HFFc6 (cell line): ENCODE results near the gene SLC11A2. TPM values are rescaled to one million over a fixed set of nuclear protein-coding genes. Genes with fewer than 3 reads are reported as not detected.
"Not testable (repeated sequence)": the region's sequence is repeated elsewhere in the genome, so short reads cannot be mapped to it uniquely, and the experiment has no call there.

Source experiments
- DNase-seq: peaks from one replicate; pipeline ENCODE4 v3.0.0-alpha.2; 2018
- H3K27ac Mint-ChIP-seq: 2 replicates; pipeline ENCODE4 v1.8.0; 2020; ENCODE audit warnings: mild to moderate bottlenecking, mixed read lengths
- H3K27me3 Mint-ChIP-seq: 2 replicates; pipeline ENCODE4 v1.8.0; 2021; ENCODE audit warnings: mild to moderate bottlenecking, moderate library complexity, mixed read lengths; ENCODE audit not compliant: insufficient read depth
- H3K36me3 Mint-ChIP-seq: 2 replicates; pipeline ENCODE4 v1.8.0; 2021; ENCODE audit warnings: low read depth, mixed read lengths
- H3K4me1 Mint-ChIP-seq: 2 replicates; pipeline ENCODE4 v1.8.0; 2020; ENCODE audit warnings: low read depth, mixed read lengths
- H3K4me3 Mint-ChIP-seq: 2 replicates; pipeline ENCODE4 v1.8.0; 2020; ENCODE audit warnings: mild to moderate bottlenecking, moderate library complexity, mixed read lengths
- H3K9me3 Mint-ChIP-seq: 2 replicates; pipeline ENCODE4 v1.8.0; 2020; ENCODE audit warnings: mild to moderate bottlenecking, mixed read lengths
- CTCF ChIP-seq: fragments of 200-600 bp; sonication (generic); IDR thresholded peaks from 2 replicates; pipeline ENCODE4 v1.5.0; 2021; ENCODE audit warnings: antibody characterized with exemption, mild to moderate bottlenecking
- total RNA-seq, 6 experiments: library from RNA; stranded (reverse); fragmentation: NEBNext Ultra II Directional; extraction: Animal tissue kit (Norgen Biotek cat#: 25700); gene quantifications; 2 replicates in 1 of 6; 3 replicates in 5 of 6; pipeline ENCODE4 v1.2.3, GENCODE V29; 2021

Gene SLC11A2
- total RNA-seq, 6 experiments from 2014 or later: 32.0 to 37.4 (median 34.0) TPM

GRCh38 chr12:50933459-50934124, 92.6 kb downstream of the SLC11A2 start:
- TF ChIP-seq CTCF: no peak
- H3K4me1 Mint-ChIP-seq: peaks cover 20% of the 10 kb centered on the region
- peaks cover 3% of the 10 kb centered on the region; the same call in 1 of the 2 replicates for H3K9me3 Mint-ChIP-seq
- DNase-seq: no peak
- no peaks in the 10 kb centered on the region for H3K36me3 Mint-ChIP-seq
- H3K4me3 Mint-ChIP-seq: no peak overlapping the region
- no peak overlapping the region for H3K27ac Mint-ChIP-seq
- no peaks in the 10 kb centered on the region for H3K27me3 Mint-ChIP-seq

- no peak for TF ChIP-seq CTCF
- Mint-ChIP-seq H3K4me3 (no peak overlapping the region), H3K36me3 (no peaks in the 10 kb centered on the region), H3K27ac (no peak overlapping the region), H3K9me3 (no peaks in the 10 kb centered on the region), H3K27me3 (no peaks in the 10 kb centered on the region), H3K4me1 (peaks cover 26% of the 10 kb centered on the region)
- DNase-seq: no peak
These were observed 93.3 kb downstream of the SLC11A2 start for GRCh38 chr12:50932787-50933280.

GRCh38 chr12:50930477-50930876, 95.7 kb downstream of the SLC11A2 start:
- H3K9me3 Mint-ChIP-seq, H3K36me3 Mint-ChIP-seq, DNase-seq, H3K27me3 Mint-ChIP-seq, H3K27ac Mint-ChIP-seq, H3K4me3 Mint-ChIP-seq: not testable (repeated sequence)
- H3K4me1 Mint-ChIP-seq: peaks cover 35% of the 10 kb centered on the region

GRCh38 chr12:50929831-50930230, 96.4 kb downstream of the SLC11A2 start:
- no peak overlapping the region for H3K27ac Mint-ChIP-seq
- TF ChIP-seq CTCF: no peak
- DNase-seq: no peak
- H3K4me1 Mint-ChIP-seq: peaks cover 35% of the 10 kb centered on the region
- no peaks in the 10 kb centered on the region for H3K27me3 Mint-ChIP-seq
- H3K9me3 Mint-ChIP-seq: no peaks in the 10 kb centered on the region
- no peaks in the 10 kb centered on the region for H3K36me3 Mint-ChIP-seq
- no peak overlapping the region for H3K4me3 Mint-ChIP-seq

Other genes starting within 250 kb of the SLC11A2 start
- not detected for gene TMPRSS12, start 183.5 kb downstream of the SLC11A2 start, total RNA-seq
- gene HIGD1C, start 73.8 kb downstream of the SLC11A2 start, total RNA-seq: not detected
- 10 to 100 TPM; 19.6 to 27.6 (median 25.2) TPM for gene LETMD1, start 21.9 kb upstream of the SLC11A2 start, total RNA-seq
- 10 to 100 TPM; 21.2 to 28.6 (median 24.1) TPM for gene CSRNP2, start 57.2 kb upstream of the SLC11A2 start, total RNA-seq
- gene TFCP2, start 146.8 kb upstream of the SLC11A2 start, total RNA-seq: 10 to 100 TPM; 23.6 to 26.5 (median 25.8) TPM
- gene POU6F1, start 191.7 kb upstream of the SLC11A2 start, total RNA-seq: 1 to 10 TPM; 3.6 to 5.8 (median 4.2) TPM
- 100 to 1,000 TPM in 4 of 6 experiments, 10 to 100 TPM in 2; 84.7 to 137 (median 117) TPM for gene DAZAP2, start 212.4 kb upstream of the SLC11A2 start, total RNA-seq
- gene SMAGP, start 244.0 kb upstream of the SLC11A2 start, total RNA-seq: 10 to 100 TPM; 30.0 to 43.5 (median 32.5) TPM